Hematopoietic multipotent progenitor cell treated with erythropoietin and hydrocortisone succinate and interleukin-3 and kit ligand, for 4 days (in vitro differentiated cells): ENCODE measurements around the gene CELSR1.
"Not testable (repeated sequence)": the region's sequence is repeated elsewhere in the genome, so short reads cannot be mapped to it uniquely, and the experiment has no call there.

ENCODE experiments used
- DNase-seq: peaks from one replicate; pipeline ENCODE4 v3.0.0-alpha.2; 2015

Gene CELSR1

GRCh38 chr22:46532416-46532815, 5.0 kb downstream of the CELSR1 start:
- DNase-seq, result no peak

GRCh38 chr22:46531581-46532175, 5.7 kb downstream of the CELSR1 start:
- no peak for DNase-seq

- peak; percentile 74 for DNase-seq
Observed at GRCh38 chr22:46528121-46528610, 9.3 kb downstream of the CELSR1 start.

- no peak for DNase-seq
Observed at GRCh38 chr22:46526244-46526839, 11.1 kb downstream of the CELSR1 start.

GRCh38 chr22:46525389-46526243, 11.8 kb downstream of the CELSR1 start:
- DNase-seq, result no peak

GRCh38 chr22:46524203-46524740, 13.1 kb downstream of the CELSR1 start:
- DNase-seq, result no peak

GRCh38 chr22:46522797-46523196, 14.6 kb downstream of the CELSR1 start:
- no peak for DNase-seq

GRCh38 chr22:46521994-46522393, 15.4 kb downstream of the CELSR1 start:
- no peak for DNase-seq

GRCh38 chr22:46520880-46521279, 16.5 kb downstream of the CELSR1 start:
- DNase-seq, result no peak

GRCh38 chr22:46519377-46519776, 18.0 kb downstream of the CELSR1 start:
- no peak for DNase-seq

GRCh38 chr22:46518542-46519325, 18.7 kb downstream of the CELSR1 start:
- no peak for DNase-seq

- no peak for DNase-seq
Observed at GRCh38 chr22:46518038-46518437, 19.4 kb downstream of the CELSR1 start.

- DNase-seq, result no peak
Observed at GRCh38 chr22:46517255-46517761, 20.1 kb downstream of the CELSR1 start.

- no peak for DNase-seq
Observed at GRCh38 chr22:46516638-46517037, 20.8 kb downstream of the CELSR1 start.

- not testable (repeated sequence) for DNase-seq
Observed at GRCh38 chr22:46516112-46516487, 21.3 kb downstream of the CELSR1 start.

GRCh38 chr22:46515208-46516111, 22.0 kb downstream of the CELSR1 start:
- no peak for DNase-seq

GRCh38 chr22:46514592-46515207, 22.7 kb downstream of the CELSR1 start:
- no peak for DNase-seq

- no peak for DNase-seq
Observed at GRCh38 chr22:46513908-46514550, 23.4 kb downstream of the CELSR1 start.

- no peak for DNase-seq
Observed at GRCh38 chr22:46512683-46513082, 24.7 kb downstream of the CELSR1 start.

- no peak for DNase-seq
Observed at GRCh38 chr22:46512039-46512370, 25.4 kb downstream of the CELSR1 start.
